T-helper 1 cell treated with Interleukin-12 subunit alpha and Interleukin-12 subunit beta and Interleukin-4 antibody, amounts not matched to agents 30 ng/mL and 1 ng/mL, for 36 hours (primary cell): ENCODE measurements around the gene JSRP1. TPM values are rescaled to one million over a fixed set of nuclear protein-coding genes. Genes with fewer than 3 reads are reported as not detected.

ENCODE experiments used
- intact Hi-C: fragments of 100-400 bp; cut with micrococcal nuclease; formaldehyde crosslinking; loops from one replicate; pipeline ENCODE4 v1.15.1; 2024
- total RNA-seq: library from RNA; stranded (reverse); gene quantifications from 2 replicates; pipeline ENCODE4 v1.2.3, GENCODE V29; 2022

The JSRP1 gene
- total RNA-seq, 1 donor from 2014 or later = not detected

- intact Hi-C loops = loop anchor here (1.0 to 10.0 kb wide), 5 partner anchors 11 to 384 kb away; partner anchors contain the start of genes ABHD17A, AP3D1, IZUMO4 and MOB3A
Observed at GRCh38 chr19:2268861-2269243, 12.6 kb upstream of the JSRP1 start.

- intact Hi-C loops = loop anchor here (2.0 to 10.0 kb wide), 2 partner anchors 172 to 384 kb away; partner anchors contain the start of genes ABHD17A, IZUMO4 and MOB3A
Observed at GRCh38 chr19:2268480-2268830, 12.2 kb upstream of the JSRP1 start.

- intact Hi-C loops = loop anchor here (10.0 kb wide), 1 partner anchor 382 kb away; the partner anchor contains the start of gene ABHD17A
Observed at GRCh38 chr19:2266183-2266993, 10.2 kb upstream of the JSRP1 start.

GRCh38 chr19:2261438-2262172, 5.4 kb upstream of the JSRP1 start:
- intact Hi-C loops = loop anchor here (10.0 kb wide), 1 partner anchor 377 kb away; the partner anchor contains the start of gene ABHD17A

- intact Hi-C loops = loop anchor here (10.0 kb wide), 1 partner anchor 376 kb away; the partner anchor contains the start of gene ABHD17A
Observed at GRCh38 chr19:2260341-2260805, 4.2 kb upstream of the JSRP1 start.

GRCh38 chr19:2259336-2259735, 3.1 kb upstream of the JSRP1 start:
- intact Hi-C loops = no loop called here

- intact Hi-C loops = no loop called here
Observed at GRCh38 chr19:2255112-2255845, 938 bp downstream of the JSRP1 start.

- intact Hi-C loops = no loop called here
Observed at GRCh38 chr19:2254064-2254872, 1.9 kb downstream of the JSRP1 start.

- intact Hi-C loops = no loop called here
Observed at GRCh38 chr19:2253106-2254063, 2.8 kb downstream of the JSRP1 start.

GRCh38 chr19:2252797-2253105, 3.5 kb downstream of the JSRP1 start:
- intact Hi-C loops = no loop called here

GRCh38 chr19:2252055-2252796, 4.0 kb downstream of the JSRP1 start:
- intact Hi-C loops = no loop called here

GRCh38 chr19:2251106-2252054, 4.8 kb downstream of the JSRP1 start:
- intact Hi-C loops = no loop called here

- intact Hi-C loops = no loop called here
Observed at GRCh38 chr19:2250766-2251105, 5.5 kb downstream of the JSRP1 start.

- intact Hi-C loops = no loop called here
Observed at GRCh38 chr19:2249880-2250765, 6.1 kb downstream of the JSRP1 start.

GRCh38 chr19:2249010-2249866, 7.0 kb downstream of the JSRP1 start, which contains the start of gene AMH:
TSS of gene AMH (plus strand) at chr19:2249323. CDS start at chr19:2249333, 10 bp downstream.
- intact Hi-C loops = no loop called here
